Measurements from ENCODE around the gene IMMP1L.

Gene IMMP1L

DNA sequence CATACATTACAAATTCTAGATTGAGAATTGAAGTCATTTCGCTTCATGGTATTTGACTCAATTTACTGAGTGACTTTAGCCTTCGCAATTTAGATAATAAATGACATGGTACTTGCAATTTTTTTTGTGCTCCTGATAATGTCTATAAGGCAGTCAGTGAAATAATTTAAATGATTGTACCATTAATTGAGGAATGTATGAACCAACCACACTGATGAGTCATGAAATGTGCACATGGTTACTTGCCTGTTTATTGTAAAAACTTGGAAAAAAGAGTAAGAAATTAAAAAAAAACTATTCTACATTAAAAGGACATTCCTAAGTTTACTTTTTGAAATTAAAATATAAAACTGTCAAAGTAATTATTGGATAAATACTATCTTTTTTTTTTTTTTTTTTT lies 96.5 kb downstream of the IMMP1L start:
- no peak overlapping the region for H3K4me3 ChIP-seq (ENCODE audit: low read length)
- no peak for TF ChIP-seq CTCF (conservative IDR thresholded peaks at IDR 0.05; ENCODE audit: low read depth, low read length)
- DNase-seq (ENCODE audit: low read depth), result peak; percentile 16

- DNase-seq (ENCODE audit: low read depth), result no peak
- no peak overlapping the region for H3K4me3 ChIP-seq (ENCODE audit: low read length)
- TF ChIP-seq CTCF (conservative IDR thresholded peaks at IDR 0.05; ENCODE audit: low read depth, low read length), result no peak
Measured at GRCh38 chr11:31408201-31408600, 101.2 kb downstream of the IMMP1L start.

DNA sequence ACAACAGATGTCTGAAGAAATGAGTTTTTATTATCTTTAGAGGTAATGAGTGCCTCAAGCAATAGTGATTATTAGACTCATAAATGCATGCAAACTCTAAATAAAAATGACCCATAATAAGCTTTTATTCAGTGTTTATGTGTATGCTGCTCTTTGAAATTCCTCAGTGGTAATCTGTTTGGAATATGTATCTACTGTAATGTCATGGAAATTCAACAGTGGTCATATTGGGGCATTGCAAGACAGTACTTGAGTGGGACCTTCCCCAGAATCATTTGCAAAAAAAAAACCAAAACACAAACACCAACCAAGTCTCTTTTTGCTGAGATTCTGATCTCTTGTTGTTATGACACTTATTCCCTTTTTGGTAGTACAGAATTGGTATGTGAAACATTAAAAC lies 104.8 kb downstream of the IMMP1L start:
- no peak for TF ChIP-seq CTCF (conservative IDR thresholded peaks at IDR 0.05; ENCODE audit: low read depth, low read length)
- H3K4me3 ChIP-seq (ENCODE audit: low read length), result no peak overlapping the region
- no peak for DNase-seq (ENCODE audit: low read depth)

- TF ChIP-seq CTCF (conservative IDR thresholded peaks at IDR 0.05; ENCODE audit: low read depth, low read length), result peak; percentile 64
- DNase-seq (ENCODE audit: low read depth), result no peak
- no peak overlapping the region for H3K4me3 ChIP-seq (ENCODE audit: low read length)
Measured at GRCh38 chr11:31397239-31397834, 112.1 kb downstream of the IMMP1L start.

DNA sequence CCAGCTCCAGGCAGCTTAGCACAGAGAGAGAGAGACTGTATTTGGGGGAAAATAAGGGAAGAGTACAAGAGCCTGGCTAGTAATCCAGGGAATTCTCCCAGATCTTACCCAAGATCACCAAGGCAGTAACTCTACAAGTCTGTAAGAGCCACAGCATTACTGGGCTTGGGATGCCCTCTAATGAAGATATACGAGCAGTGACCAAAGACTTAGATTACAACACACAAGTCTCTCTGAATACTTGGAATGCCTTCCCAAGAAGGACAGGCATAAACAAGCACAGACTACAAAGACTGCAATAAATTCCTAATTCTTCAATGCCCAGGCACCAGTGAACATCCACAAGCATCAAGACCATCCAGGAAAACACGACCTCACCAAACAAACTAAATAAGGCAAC lies 122.0 kb downstream of the IMMP1L start:
- TF ChIP-seq CTCF (conservative IDR thresholded peaks at IDR 0.05; ENCODE audit: low read depth, low read length), result no peak
- H3K4me3 ChIP-seq (ENCODE audit: low read length), result no peak overlapping the region
- DNase-seq (ENCODE audit: low read depth), result peak; percentile 18

- TF ChIP-seq CTCF (conservative IDR thresholded peaks at IDR 0.05; ENCODE audit: low read depth, low read length), result no peak
- no peak overlapping the region for H3K4me3 ChIP-seq (ENCODE audit: low read length)
- DNase-seq (ENCODE audit: low read depth), result no peak
Measured at GRCh38 chr11:31383116-31383515, 126.3 kb downstream of the IMMP1L start.

Measured in retinal pigment epithelial cell (primary cell).